ENCODE results near the gene RAB44.

The RAB44 gene

DNA sequence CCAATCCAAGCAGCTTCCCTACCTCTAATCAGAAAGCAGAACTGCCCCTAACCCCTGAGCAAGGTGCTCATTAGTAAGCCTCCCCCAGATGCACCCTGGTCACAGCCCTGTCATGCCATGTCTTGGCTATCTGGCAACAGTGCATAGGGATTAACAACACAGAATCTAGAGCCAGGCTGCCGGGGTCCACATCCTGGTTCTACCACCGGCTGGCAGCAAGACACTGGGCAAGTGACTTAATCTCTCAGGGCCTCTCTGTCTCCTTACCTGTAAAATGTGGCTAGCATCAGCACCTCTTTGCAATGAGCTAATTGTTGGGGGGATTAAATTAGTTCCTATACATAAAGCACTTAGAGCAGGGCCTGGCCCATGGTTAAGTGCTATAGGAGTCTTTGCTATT, 73.5 kb downstream of the RAB44 start:
- DNase-seq (ENCODE audit: low read depth, low spot score), result no peak

DNA sequence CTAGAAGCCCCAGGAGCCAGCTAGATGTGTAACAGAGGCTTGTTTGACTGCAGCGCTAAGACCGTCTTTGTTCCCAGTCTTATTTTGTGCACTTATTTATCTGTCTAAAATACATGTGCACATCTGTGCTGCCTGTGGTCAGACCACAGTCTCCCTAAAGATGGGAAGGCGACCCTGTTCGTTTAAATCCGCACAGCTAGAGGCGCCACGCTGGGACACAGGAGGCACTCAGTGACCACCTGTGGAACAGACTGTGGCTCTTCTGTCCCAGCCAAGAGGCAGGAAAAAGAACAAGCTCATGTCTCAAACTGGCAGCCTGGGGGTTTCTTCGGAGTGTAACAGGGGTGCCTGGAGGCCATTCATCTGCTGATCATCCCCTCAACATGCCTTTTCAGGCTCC, 74.8 kb downstream of the RAB44 start:
- DNase-seq (ENCODE audit: low read depth, low spot score), result no peak

DNA sequence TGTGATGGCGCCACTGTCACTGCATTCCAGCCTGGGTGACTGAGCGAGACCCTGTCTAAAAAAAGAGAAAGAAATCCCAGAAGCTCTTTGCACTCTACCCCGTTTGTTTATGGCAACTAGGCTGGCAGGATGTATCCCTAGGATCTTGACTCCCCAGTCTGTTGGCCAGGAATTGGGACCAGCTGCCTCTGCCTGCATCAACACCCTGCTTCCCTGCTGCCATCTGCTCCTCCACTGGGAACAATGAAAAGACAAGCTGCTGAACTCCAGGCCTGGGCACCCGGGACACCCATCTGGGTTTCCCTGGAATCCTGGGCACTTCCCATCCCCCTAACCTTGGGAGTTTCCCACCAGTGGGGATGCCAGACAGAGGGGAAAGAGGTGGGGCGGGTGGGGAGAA, 76.7 kb downstream of the RAB44 start:
- DNase-seq (ENCODE audit: low read depth, low spot score), result no peak

DNA sequence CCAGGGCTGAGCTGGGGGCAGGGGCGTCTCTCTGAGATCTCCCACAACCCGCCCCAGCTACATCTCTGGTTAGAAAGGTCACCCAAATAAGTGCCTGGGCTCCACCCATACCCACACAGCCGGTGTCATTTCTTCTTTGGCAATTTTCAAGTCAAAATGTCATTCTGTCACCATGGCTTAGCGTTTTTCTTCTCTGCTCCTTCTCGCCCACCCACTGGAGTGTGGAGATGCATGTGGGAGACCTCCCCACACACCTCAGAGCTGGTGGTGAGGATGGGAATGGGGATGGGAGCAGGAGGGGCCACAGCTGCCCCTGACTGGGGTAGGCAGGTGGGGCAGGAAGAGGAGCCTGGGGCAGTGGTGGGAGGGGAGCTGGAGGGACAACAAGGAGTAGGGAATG, 78.5 kb downstream of the RAB44 start:
- DNase-seq (ENCODE audit: low read depth, low spot score), result no peak

DNA sequence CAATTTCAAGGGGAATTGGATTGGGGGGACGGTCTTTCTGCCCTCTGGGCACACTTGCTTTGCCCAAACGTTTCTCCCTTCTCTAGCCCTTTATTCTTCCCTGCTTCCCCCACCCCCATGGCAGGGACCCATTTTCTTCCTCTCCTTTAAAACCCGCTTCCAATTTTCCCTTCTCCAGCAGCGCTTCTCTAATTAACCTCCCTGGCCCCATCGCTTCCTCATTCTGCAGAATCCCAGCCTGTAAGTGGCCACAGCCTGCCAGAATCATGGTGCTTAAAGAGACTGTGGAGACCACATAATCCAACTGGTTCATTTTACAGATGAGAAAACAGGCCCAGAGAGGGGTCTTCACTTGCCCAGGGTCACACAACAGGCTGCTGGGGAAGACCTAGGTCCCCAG, 80.2 kb downstream of the RAB44 start:
- no peak for DNase-seq (ENCODE audit: low read depth, low spot score)

DNA sequence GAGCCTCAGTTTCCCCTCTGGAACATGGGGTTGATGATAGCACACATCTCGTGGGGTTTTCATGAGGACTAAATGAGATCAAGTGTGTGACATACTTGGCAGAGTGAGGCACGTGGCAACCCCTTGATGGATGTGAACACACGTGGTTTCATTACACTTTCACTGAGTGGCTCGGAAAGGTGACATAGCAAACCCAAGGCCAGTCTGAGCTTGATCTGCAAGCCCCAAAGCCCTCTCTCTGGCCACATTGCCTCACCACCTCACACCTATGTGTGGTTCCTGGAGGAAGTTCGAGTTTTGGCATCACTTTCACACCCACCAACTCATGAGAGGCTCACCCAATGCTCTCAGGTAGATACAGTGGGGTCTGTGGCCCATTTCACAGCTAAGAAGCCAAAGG, 81.6 kb downstream of the RAB44 start:
- DNase-seq (ENCODE audit: low read depth, low spot score), result no peak

DNA sequence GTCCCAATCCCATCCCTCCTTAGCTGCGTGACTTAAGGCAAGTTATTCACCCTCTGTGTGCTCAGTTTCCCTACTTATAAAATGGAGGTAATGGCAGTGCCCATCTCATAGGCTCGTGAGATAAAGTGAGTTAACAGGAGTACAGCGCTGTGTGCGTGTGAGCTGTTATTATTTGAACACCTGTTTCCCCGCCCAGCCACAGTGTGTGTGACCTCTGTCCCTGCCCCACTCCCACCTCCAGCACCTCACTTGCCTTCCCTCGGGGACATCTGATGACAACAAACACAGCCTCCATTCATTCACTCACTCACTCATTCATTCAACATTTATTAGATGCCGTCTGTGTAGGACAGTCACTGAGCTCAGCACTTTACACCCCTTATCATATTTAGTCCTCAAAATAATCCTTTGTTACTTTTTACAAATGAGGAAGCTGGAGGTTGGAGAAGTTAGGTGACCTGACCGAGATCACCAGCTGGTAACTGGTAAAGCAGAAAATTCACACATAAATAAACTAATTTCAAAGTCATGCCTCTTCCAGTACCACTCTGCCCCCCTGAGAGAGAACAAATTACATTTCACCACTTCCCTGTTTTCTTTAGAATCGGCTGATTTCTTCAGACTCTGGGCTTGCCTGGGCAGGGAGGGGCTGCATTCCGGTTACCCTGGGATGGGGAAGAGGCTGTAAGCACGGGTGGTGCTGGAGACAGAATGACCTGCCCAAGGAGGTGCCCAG, 83.0 kb downstream of the RAB44 start:
- no peak for DNase-seq (ENCODE audit: low read depth, low spot score)

DNA sequence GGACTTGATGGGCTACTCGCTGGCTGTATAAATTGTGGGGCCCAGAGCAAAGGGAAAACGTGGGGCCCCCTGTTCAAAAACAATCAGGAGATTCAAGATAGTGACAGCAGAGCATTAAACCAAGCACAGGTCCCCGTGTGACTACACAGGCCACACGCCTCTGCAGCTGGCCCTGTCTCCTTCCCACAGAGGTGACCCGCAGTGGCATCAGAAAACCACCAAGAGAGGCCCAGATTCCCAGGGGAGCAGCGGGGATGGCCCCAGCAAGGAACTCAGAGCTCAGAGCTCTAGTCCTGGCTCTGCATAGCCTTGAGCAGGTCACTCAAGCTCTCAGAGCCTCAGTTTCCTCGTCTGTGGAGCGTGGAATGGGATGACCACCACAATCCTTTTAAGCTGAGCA, 84.0 kb downstream of the RAB44 start:
- no peak for DNase-seq (ENCODE audit: low read depth, low spot score)
